GM21576 (cell line): ENCODE results near the gene C14orf132.
A peak's percentile ranks its signal among the peaks of the same experiment; 100 is the strongest.

Experiments used
- ATAC-seq: cut with Tn5 transposase; IDR thresholded peaks from one replicate; pipeline ENCODE4 v1.9.1; 2021; ENCODE audit warnings: mild to moderate bottlenecking, moderate library complexity; ENCODE audit not compliant: unreplicated experiment

The C14orf132 gene

GRCh38 chr14:96117101-96117897, 78.1 kb downstream of the C14orf132 start:
- no peak for ATAC-seq

GRCh38 chr14:96117960-96118359, 78.8 kb downstream of the C14orf132 start:
- no peak for ATAC-seq

GRCh38 chr14:96118391-96118790, 79.2 kb downstream of the C14orf132 start:
- no peak for ATAC-seq

GRCh38 chr14:96119947-96120346, 80.8 kb downstream of the C14orf132 start:
- ATAC-seq = no peak

GRCh38 chr14:96120392-96120791, 81.2 kb downstream of the C14orf132 start:
- ATAC-seq = no peak

- ATAC-seq = no peak
Measured at GRCh38 chr14:96120941-96121340, 81.8 kb downstream of the C14orf132 start.

- no peak for ATAC-seq
Measured at GRCh38 chr14:96121660-96122395, 82.7 kb downstream of the C14orf132 start.

- no peak for ATAC-seq
Measured at GRCh38 chr14:96122496-96122895, 83.3 kb downstream of the C14orf132 start.

GRCh38 chr14:96125536-96125935, 86.4 kb downstream of the C14orf132 start:
- ATAC-seq = no peak

GRCh38 chr14:96126339-96126782, 87.2 kb downstream of the C14orf132 start:
- peak; percentile 71 for ATAC-seq

GRCh38 chr14:96126783-96127271, 87.7 kb downstream of the C14orf132 start:
- ATAC-seq = peak; percentile 9

GRCh38 chr14:96129128-96129736, 90.1 kb downstream of the C14orf132 start:
- ATAC-seq = no peak

- ATAC-seq = no peak
Measured at GRCh38 chr14:96130391-96130790, 91.2 kb downstream of the C14orf132 start.

- ATAC-seq = no peak
Measured at GRCh38 chr14:96130854-96131253, 91.7 kb downstream of the C14orf132 start.

GRCh38 chr14:96131836-96132235, 92.7 kb downstream of the C14orf132 start:
- ATAC-seq = no peak

- no peak for ATAC-seq
Measured at GRCh38 chr14:96134508-96134907, 95.3 kb downstream of the C14orf132 start.

- ATAC-seq = no peak
Measured at GRCh38 chr14:96135285-96135684, 96.1 kb downstream of the C14orf132 start.

- no peak for ATAC-seq
Measured at GRCh38 chr14:96136371-96137005, 97.3 kb downstream of the C14orf132 start.

- no peak for ATAC-seq
Measured at GRCh38 chr14:96138241-96138640, 99.1 kb downstream of the C14orf132 start.

GRCh38 chr14:96139169-96139568, 100.0 kb downstream of the C14orf132 start:
- no peak for ATAC-seq

GRCh38 chr14:96139879-96140278, 100.7 kb downstream of the C14orf132 start:
- ATAC-seq = no peak
